Measurements from ENCODE around the gene ZNF256. TPM values are rescaled to one million over a fixed set of nuclear protein-coding genes. Genes with fewer than 3 reads are reported as not detected.

Gene ZNF256
- total and polyA plus RNA-seq, 2 experiments from 2014 or later: 4.6 to 8.8 TPM

DNA sequence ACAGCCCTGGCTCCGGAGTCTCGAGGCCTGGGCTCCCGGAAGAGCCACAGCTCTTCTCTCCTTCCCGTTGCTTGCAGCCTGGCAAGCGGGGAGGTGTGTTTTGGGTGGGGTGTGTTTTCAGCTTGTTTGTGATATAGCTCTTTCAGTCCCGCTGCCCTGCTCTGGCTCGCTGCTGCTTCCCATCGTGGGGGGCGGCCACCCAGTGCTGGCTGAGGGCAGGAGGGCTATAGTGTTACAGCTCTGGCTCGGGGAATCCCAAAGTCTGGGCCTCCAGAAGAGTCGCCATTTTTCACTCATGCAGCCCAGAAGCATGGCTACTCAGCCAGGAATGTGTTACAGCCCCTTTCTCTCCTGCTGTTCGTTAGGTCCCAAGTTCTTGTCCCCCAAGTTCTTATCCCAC is 2.2 kb upstream of the ZNF256 start:
- Histone ChIP-seq H3K9me3 (ENCODE audit: low read depth) (no peaks in the 10 kb centered on the region), H3K4me3 (no peak overlapping the region), H3K79me2 (peaks cover 24% of the 10 kb centered on the region), H3K4me2 (no peak overlapping the region), H3K27ac (no peak overlapping the region), H3K4me1 (ENCODE audit: insufficient read depth) (peaks cover 7% of the 10 kb centered on the region), H3K27me3 (no peaks in the 10 kb centered on the region), H2AFZ (no peak overlapping the region), H3K36me3 (replicated peaks; ENCODE audit: insufficient read depth, low read depth) (no peaks in the 10 kb centered on the region), H4K20me1 (ENCODE audit: insufficient read depth, poor library complexity, severe bottlenecking) (no peaks in the 10 kb centered on the region), H3K9me2 (replicated peaks; ENCODE audit: insufficient read depth) (no peaks in the 10 kb centered on the region)
- no peak for TF ChIP-seq EZH2phosphoT487 (IDR thresholded peaks at IDR 0.05; ENCODE audit: low read depth, severe bottlenecking, unreplicated experiment)
- TF ChIP-seq, protein P1, sequence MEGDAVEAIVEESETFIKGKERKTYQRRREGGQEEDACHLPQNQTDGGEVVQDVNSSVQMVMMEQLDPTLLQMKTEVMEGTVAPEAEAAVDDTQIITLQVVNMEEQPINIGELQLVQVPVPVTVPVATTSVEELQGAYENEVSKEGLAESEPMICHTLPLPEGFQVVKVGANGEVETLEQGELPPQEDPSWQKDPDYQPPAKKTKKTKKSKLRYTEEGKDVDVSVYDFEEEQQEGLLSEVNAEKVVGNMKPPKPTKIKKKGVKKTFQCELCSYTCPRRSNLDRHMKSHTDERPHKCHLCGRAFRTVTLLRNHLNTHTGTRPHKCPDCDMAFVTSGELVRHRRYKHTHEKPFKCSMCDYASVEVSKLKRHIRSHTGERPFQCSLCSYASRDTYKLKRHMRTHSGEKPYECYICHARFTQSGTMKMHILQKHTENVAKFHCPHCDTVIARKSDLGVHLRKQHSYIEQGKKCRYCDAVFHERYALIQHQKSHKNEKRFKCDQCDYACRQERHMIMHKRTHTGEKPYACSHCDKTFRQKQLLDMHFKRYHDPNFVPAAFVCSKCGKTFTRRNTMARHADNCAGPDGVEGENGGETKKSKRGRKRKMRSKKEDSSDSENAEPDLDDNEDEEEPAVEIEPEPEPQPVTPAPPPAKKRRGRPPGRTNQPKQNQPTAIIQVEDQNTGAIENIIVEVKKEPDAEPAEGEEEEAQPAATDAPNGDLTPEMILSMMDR (IDR thresholded peaks at IDR 0.05; ENCODE audit: poor library complexity): no peak
- TF ChIP-seq EZH2 (IDR thresholded peaks at IDR 0.05; ENCODE audit: borderline replicate concordance): no peak
- DNase-seq (ENCODE audit: low spot score): no peak
- WGBS (ENCODE audit: low lambda C conversion rate, missing lambda C conversion rate): 92% methylated on average over 12 of the region's 12 CpGs

DNA sequence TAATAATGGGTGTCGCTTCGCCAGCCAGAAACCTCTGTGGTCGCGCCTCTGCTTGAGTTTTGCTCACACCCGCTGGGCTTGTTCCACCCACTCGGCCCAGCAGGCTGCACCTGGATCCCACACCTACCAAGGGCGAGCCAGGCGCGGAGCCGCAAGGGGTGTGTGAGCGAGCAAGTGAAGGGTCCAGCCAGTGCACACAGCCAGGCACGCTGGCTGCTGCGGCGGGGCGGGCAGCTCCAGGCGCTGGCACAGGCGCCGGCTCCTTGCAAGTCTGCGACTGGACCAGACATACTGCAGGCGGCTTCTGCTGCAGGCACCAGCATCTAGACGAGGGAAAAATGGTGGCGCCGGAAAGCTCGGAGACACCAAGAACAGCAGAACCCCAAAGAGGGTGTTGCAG is 1.8 kb upstream of the ZNF256 start:
- Histone ChIP-seq H4K20me1 (ENCODE audit: insufficient read depth, poor library complexity, severe bottlenecking) (no peaks in the 10 kb centered on the region), H3K4me1 (ENCODE audit: insufficient read depth) (peaks cover 7% of the 10 kb centered on the region), H3K4me3 (no peak overlapping the region), H3K27me3 (no peaks in the 10 kb centered on the region), H3K27ac (no peak overlapping the region), H3K79me2 (peaks cover 26% of the 10 kb centered on the region), H3K9me3 (ENCODE audit: low read depth) (no peaks in the 10 kb centered on the region), H3K4me2 (no peak overlapping the region), H3K36me3 (replicated peaks; ENCODE audit: insufficient read depth, low read depth) (no peaks in the 10 kb centered on the region), H2AFZ (no peak overlapping the region), H3K9me2 (replicated peaks; ENCODE audit: insufficient read depth) (no peaks in the 10 kb centered on the region)
- no peak for TF ChIP-seq EZH2phosphoT487 (IDR thresholded peaks at IDR 0.05; ENCODE audit: low read depth, severe bottlenecking, unreplicated experiment)
- no peak for TF ChIP-seq EZH2 (IDR thresholded peaks at IDR 0.05; ENCODE audit: borderline replicate concordance)
- TF ChIP-seq, protein P1 (IDR thresholded peaks at IDR 0.05; ENCODE audit: poor library complexity): no peak
- DNase-seq (ENCODE audit: low spot score): no peak
- 97% methylated on average over 23 of the region's 24 CpGs for WGBS (ENCODE audit: low lambda C conversion rate, missing lambda C conversion rate)

DNA sequence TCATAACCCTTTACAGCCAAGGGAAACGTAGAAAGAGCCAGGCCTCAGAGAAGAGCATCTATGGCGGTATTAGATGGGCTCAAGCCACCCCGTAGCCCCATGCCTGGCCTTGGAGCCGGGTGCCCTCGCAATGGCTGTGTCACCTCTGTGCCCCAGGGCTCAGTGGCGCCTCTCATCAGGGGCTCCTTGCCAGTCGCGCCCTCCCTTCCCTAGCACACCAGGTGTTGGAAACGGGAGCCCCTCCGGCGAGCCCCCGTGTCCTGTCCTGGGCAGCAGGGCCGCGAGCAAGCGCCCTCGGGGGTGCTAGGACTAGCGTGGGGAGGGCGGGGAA is 453 bp downstream of the ZNF256 start:
- peak overlapping the region; percentile 51 for H2AFZ ChIP-seq
- no peaks in the 10 kb centered on the region for H3K27me3 ChIP-seq
- H3K9me2 ChIP-seq (replicated peaks; ENCODE audit: insufficient read depth): no peaks in the 10 kb centered on the region
- peaks cover 7% of the 10 kb centered on the region for H3K4me1 ChIP-seq (ENCODE audit: insufficient read depth)
- peak overlapping the region; percentile 94 for H3K4me2 ChIP-seq
- peaks cover under 1% of the 10 kb centered on the region for H3K9me3 ChIP-seq (ENCODE audit: low read depth)
- peak overlapping the region; percentile 71 for H3K27ac ChIP-seq
- peaks cover 1% of the 10 kb centered on the region for H3K36me3 ChIP-seq (replicated peaks; ENCODE audit: insufficient read depth, low read depth)
- H3K79me2 ChIP-seq: peaks cover 37% of the 10 kb centered on the region
- DNase-seq (ENCODE audit: low spot score): no peak
- WGBS (ENCODE audit: low lambda C conversion rate, missing lambda C conversion rate): under 1% methylated on average over 18 of the region's 18 CpGs
- H4K20me1 ChIP-seq (ENCODE audit: insufficient read depth, poor library complexity, severe bottlenecking): no peaks in the 10 kb centered on the region
- H3K4me3 ChIP-seq: peak overlapping the region; percentile 47
- TF ChIP-seq, protein P1 (IDR thresholded peaks at IDR 0.05; ENCODE audit: poor library complexity): no peak
- TF ChIP-seq EZH2 (IDR thresholded peaks at IDR 0.05; ENCODE audit: borderline replicate concordance) (no peak), EZH2phosphoT487 (IDR thresholded peaks at IDR 0.05; ENCODE audit: low read depth, severe bottlenecking, unreplicated experiment) (no peak)

DNA sequence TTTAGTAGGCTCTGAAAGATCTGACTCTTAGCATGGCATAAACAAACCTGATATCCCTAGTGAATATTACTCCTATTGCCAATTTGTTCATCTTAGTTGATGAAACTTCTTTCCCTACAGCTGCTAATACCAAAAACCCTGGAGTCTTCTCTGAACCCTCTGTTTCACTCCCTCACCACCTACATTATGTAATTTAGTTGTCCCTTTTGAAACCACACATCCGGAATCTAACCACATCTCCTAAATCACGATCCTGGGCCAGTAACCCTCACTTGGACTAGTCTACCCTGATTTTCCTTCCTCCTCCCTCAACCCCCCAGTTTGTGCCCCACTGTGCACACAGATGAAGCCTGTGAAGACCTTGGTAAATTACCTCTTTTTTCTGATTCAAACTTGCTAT is 1.2 kb downstream of the ZNF256 start:
- TF ChIP-seq, protein P1 (IDR thresholded peaks at IDR 0.05; ENCODE audit: poor library complexity): no peak
- TF ChIP-seq EZH2phosphoT487 (IDR thresholded peaks at IDR 0.05; ENCODE audit: low read depth, severe bottlenecking, unreplicated experiment) (no peak), EZH2 (IDR thresholded peaks at IDR 0.05; ENCODE audit: borderline replicate concordance) (no peak)
- 88% methylated on average over 2 of the region's 2 CpGs for WGBS (ENCODE audit: low lambda C conversion rate, missing lambda C conversion rate)
- peaks cover 7% of the 10 kb centered on the region for H3K4me1 ChIP-seq (ENCODE audit: insufficient read depth)
- H3K27ac ChIP-seq: no peak overlapping the region
- no peaks in the 10 kb centered on the region for H3K27me3 ChIP-seq
- peak overlapping the region; percentile 94 for H3K4me2 ChIP-seq
- peaks cover 4% of the 10 kb centered on the region for H3K36me3 ChIP-seq (replicated peaks; ENCODE audit: insufficient read depth, low read depth)
- H3K79me2 ChIP-seq: peaks cover 37% of the 10 kb centered on the region
- H3K9me3 ChIP-seq (ENCODE audit: low read depth): peaks cover 7% of the 10 kb centered on the region
- no peak for DNase-seq (ENCODE audit: low spot score)
- H2AFZ ChIP-seq: no peak overlapping the region
- no peaks in the 10 kb centered on the region for H4K20me1 ChIP-seq (ENCODE audit: insufficient read depth, poor library complexity, severe bottlenecking)
- H3K9me2 ChIP-seq (replicated peaks; ENCODE audit: insufficient read depth): no peaks in the 10 kb centered on the region
- H3K4me3 ChIP-seq: peak overlapping the region; percentile 47
